Tibial artery (tissue), 4 donors: ENCODE data around the gene FAM50B.

Source experiments
- DNase-seq, 2 donors: peaks; one replicate each; pipeline ENCODE4 v3.0.0-alpha.2; 2019
- H3K27ac ChIP-seq, 2 donors: fragments of 200-600 bp; sonication (generic) in 1 of 2; 1 replicate in 1 of 2; 2 replicates in 1 of 2; pipeline ENCODE4 v1.5.1; 2018 to 2019; ENCODE audit warnings: mild to moderate bottlenecking in 1 of 2
- H3K27me3 ChIP-seq, 2 donors: fragments of 200-600 bp; sonication (generic) in 1 of 2; one replicate each; pipeline versions ENCODE4 v1.5.1 to v1.6.0; 2016 to 2019
- H3K36me3 ChIP-seq, 3 donors: fragments of 200-600 bp; sonication (generic) in 2 of 3; one replicate each; pipeline ENCODE4 v1.5.1; 2016 to 2019; ENCODE audit warnings: mild to moderate bottlenecking in 2 of 3
- H3K4me1 ChIP-seq, 4 donors: fragments of 200-600 bp; sonication (generic) in 2 of 4; 1 replicate in 3 of 4; 2 replicates in 1 of 4; pipeline ENCODE4 v1.5.1; 2016 to 2019
- H3K4me3 ChIP-seq, 2 donors: fragments of 200-600 bp; sonication (generic) in 1 of 2; 1 replicate in 1 of 2; 2 replicates in 1 of 2; pipeline ENCODE4 v1.5.1; 2018 to 2019; ENCODE audit warnings: mild to moderate bottlenecking in 2 of 2
- H3K9me3 ChIP-seq, 3 donors: fragments of 200-600 bp; sonication (generic) in 1 of 3; one replicate each; pipeline ENCODE4 v1.5.1; 2016 to 2019
- CTCF ChIP-seq, 2 experiments: fragments of 200-600 bp in 1 of 2; fragments of 450-650 bp in 1 of 2; IDR thresholded peaks; one replicate each; pipeline ENCODE4 v1.5.1; 2017 to 2019; ENCODE audit warnings: antibody characterized with exemption in 2 of 2, mild to moderate bottlenecking in 1 of 2, moderate library complexity in 1 of 2
- intact Hi-C: fragments of 100-400 bp; cut with DNase I; formaldehyde crosslinking; loops from one replicate; pipeline ENCODE4 v1.15.0; 2023; ENCODE audit warnings: low total_unique reads

FAM50B gene

GRCh38 chr6:3848925-3849605 lies at the start of gene FAM50B:
FAM50B (plus strand) TSS chr6:3849373; CDS start chr6:3849812, 439 bp downstream.
- Histone ChIP-seq H3K27me3 (no peaks in the 10 kb centered on the region), H3K4me1 (peaks cover 0 to 46% (median 12%) of the 10 kb centered on the region in 4 donors), H3K9me3 (no peaks in the 10 kb centered on the region), H3K4me3 (peak within 1 kb of the TSS; percentile 53 to 55), H3K27ac (peak within 1 kb of the TSS; percentile 75), H3K36me3 (peaks cover 0 to 4% (median 0%) of the 10 kb centered on the region in 3 donors)
- intact Hi-C loops: loop anchor here (5.0 kb wide), 1 partner anchor 102 kb away; no protein-coding TSS in a partner anchor
- peak; percentile 84 to 99 for TF ChIP-seq CTCF (IDR thresholded peaks at IDR 0.05)
- peak; percentile 91 to 97 for DNase-seq

- no peak for TF ChIP-seq CTCF (IDR thresholded peaks at IDR 0.05)
- intact Hi-C loops: loop anchor here (5.0 kb wide), 1 partner anchor 37 kb away; no protein-coding TSS in a partner anchor
- Histone ChIP-seq H3K36me3 (no peaks in the 10 kb centered on the region), H3K4me1 (peaks cover 0 to 71% (median 24%) of the 10 kb centered on the region in 4 donors), H3K9me3 (no peaks in the 10 kb centered on the region), H3K27me3 (no peaks in the 10 kb centered on the region), H3K4me3 (no peak overlapping the region), H3K27ac (no peak overlapping the region)
- DNase-seq: no peak
Observed at GRCh38 chr6:3799719-3800118, 49.5 kb upstream of the FAM50B start.

GRCh38 chr6:3800850-3801591 lies 48.2 kb upstream of the FAM50B start:
- H3K27ac ChIP-seq: peak overlapping the region; percentile 68 to 81
- H3K4me3 ChIP-seq: no peak overlapping the region
- no peak for TF ChIP-seq CTCF (IDR thresholded peaks at IDR 0.05)
- H3K36me3 ChIP-seq: no peaks in the 10 kb centered on the region
- no peaks in the 10 kb centered on the region for H3K27me3 ChIP-seq
- DNase-seq: no peak
- H3K9me3 ChIP-seq: no peaks in the 10 kb centered on the region
- H3K4me1 ChIP-seq: peaks cover 0 to 83% (median 27%) of the 10 kb centered on the region in 4 donors
- intact Hi-C loops: no loop called here

- Histone ChIP-seq H3K36me3 (no peaks in the 10 kb centered on the region), H3K4me3 (no peak overlapping the region), H3K27ac (peak overlapping the region; percentile 68 to 81), H3K9me3 (no peaks in the 10 kb centered on the region), H3K27me3 (no peaks in the 10 kb centered on the region), H3K4me1 (peaks cover 0 to 85% (median 34%) of the 10 kb centered on the region in 4 donors)
- intact Hi-C loops: no loop called here
- no peak for TF ChIP-seq CTCF (IDR thresholded peaks at IDR 0.05)
- no peak for DNase-seq
Observed at GRCh38 chr6:3801960-3802359, 47.2 kb upstream of the FAM50B start.

GRCh38 chr6:3803627-3804468 lies 45.3 kb upstream of the FAM50B start:
- Histone ChIP-seq H3K9me3 (no peaks in the 10 kb centered on the region), H3K36me3 (no peaks in the 10 kb centered on the region), H3K27ac (peak overlapping the region; percentile 77 to 81), H3K4me3 (no peak overlapping the region), H3K4me1 (peaks cover 0 to 85% (median 36%) of the 10 kb centered on the region in 4 donors), H3K27me3 (no peaks in the 10 kb centered on the region)
- no peak for TF ChIP-seq CTCF (IDR thresholded peaks at IDR 0.05)
- intact Hi-C loops: no loop called here
- DNase-seq: peak; percentile 81 to 88
